ENCODE data around the gene CST7.

Gene CST7

DNA sequence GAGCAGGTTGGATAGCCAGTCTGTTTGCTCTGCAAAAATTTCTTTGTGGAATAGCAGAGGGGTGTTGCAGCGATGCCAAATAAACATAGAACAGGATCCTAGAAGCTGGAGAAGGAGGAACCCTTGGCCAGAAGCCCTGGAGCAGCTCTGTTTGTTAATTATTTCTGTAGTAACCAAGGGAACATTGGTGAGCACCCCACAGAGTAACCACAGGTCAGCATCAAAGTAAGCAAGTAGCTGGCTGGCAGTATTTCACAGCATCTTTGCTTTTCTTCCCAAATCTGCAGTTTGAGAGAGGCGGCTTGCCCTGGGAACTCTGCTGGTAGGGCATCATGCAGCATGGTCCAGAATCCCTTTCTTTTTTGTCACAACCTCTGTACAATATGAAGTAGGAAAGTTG lies 56.2 kb downstream of the CST7 start:
- Histone ChIP-seq H3K79me2 (ENCODE audit: control insufficient read depth, insufficient read depth, low read length, unreplicated experiment) (no peaks in the 10 kb centered on the region), H3K36me3 (ENCODE audit: insufficient read depth, low read length) (no peaks in the 10 kb centered on the region), H3K27me3 (ENCODE audit: insufficient read depth, low read length) (no peaks in the 10 kb centered on the region), H3K4me1 (ENCODE audit: control insufficient read depth, insufficient read depth, low read length, unreplicated experiment) (peaks cover 8% of the 10 kb centered on the region), H3K4me3 (ENCODE audit: low read depth, low read length) (no peak overlapping the region), H2AFZ (ENCODE audit: low read length, unreplicated experiment) (no peak overlapping the region), H3K27ac (ENCODE audit: low read depth, low read length) (no peak overlapping the region)

DNA sequence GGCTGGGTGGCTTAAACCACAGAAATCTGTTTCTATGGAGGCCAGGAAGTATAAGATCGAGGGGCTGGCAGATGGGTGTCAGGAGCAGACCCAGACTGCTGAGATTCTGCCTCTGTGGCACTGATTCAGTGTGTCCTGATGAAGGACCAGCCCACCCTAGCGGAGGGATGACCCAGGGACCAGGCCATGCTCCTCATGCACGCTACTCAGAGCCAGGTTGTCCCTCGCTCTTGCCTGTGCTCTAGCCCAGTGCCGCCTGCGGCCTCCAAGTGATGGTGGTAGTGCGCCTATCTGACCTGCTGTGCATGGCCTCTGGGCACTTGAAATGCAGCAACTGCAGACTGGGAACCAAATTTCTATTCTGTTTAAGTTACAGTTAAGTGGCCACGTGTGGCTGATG lies 56.6 kb downstream of the CST7 start:
- Histone ChIP-seq H3K27me3 (ENCODE audit: insufficient read depth, low read length) (no peaks in the 10 kb centered on the region), H3K4me1 (ENCODE audit: control insufficient read depth, insufficient read depth, low read length, unreplicated experiment) (peaks cover 3% of the 10 kb centered on the region), H2AFZ (ENCODE audit: low read length, unreplicated experiment) (no peak overlapping the region), H3K79me2 (ENCODE audit: control insufficient read depth, insufficient read depth, low read length, unreplicated experiment) (no peaks in the 10 kb centered on the region), H3K4me3 (ENCODE audit: low read depth, low read length) (no peak overlapping the region), H3K36me3 (ENCODE audit: insufficient read depth, low read length) (no peaks in the 10 kb centered on the region), H3K27ac (ENCODE audit: low read depth, low read length) (no peak overlapping the region)

GRCh38 chr20:25006431-25007167 lies 57.5 kb downstream of the CST7 start:
- H3K27me3 ChIP-seq (ENCODE audit: insufficient read depth, low read length), result no peaks in the 10 kb centered on the region
- H3K4me3 ChIP-seq (ENCODE audit: low read depth, low read length), result no peak overlapping the region
- H2AFZ ChIP-seq (ENCODE audit: low read length, unreplicated experiment), result no peak overlapping the region
- no peak overlapping the region for H3K27ac ChIP-seq (ENCODE audit: low read depth, low read length)
- no peaks in the 10 kb centered on the region for H3K36me3 ChIP-seq (ENCODE audit: insufficient read depth, low read length)
- H3K79me2 ChIP-seq (ENCODE audit: control insufficient read depth, insufficient read depth, low read length, unreplicated experiment), result no peaks in the 10 kb centered on the region
- no peaks in the 10 kb centered on the region for H3K4me1 ChIP-seq (ENCODE audit: control insufficient read depth, insufficient read depth, low read length, unreplicated experiment)

- H3K4me1 ChIP-seq (ENCODE audit: control insufficient read depth, insufficient read depth, low read length, unreplicated experiment), result no peaks in the 10 kb centered on the region
- H2AFZ ChIP-seq (ENCODE audit: low read length, unreplicated experiment), result no peak overlapping the region
- H3K27me3 ChIP-seq (ENCODE audit: insufficient read depth, low read length), result no peaks in the 10 kb centered on the region
- H3K4me3 ChIP-seq (ENCODE audit: low read depth, low read length), result no peak overlapping the region
- no peaks in the 10 kb centered on the region for H3K79me2 ChIP-seq (ENCODE audit: control insufficient read depth, insufficient read depth, low read length, unreplicated experiment)
- no peak overlapping the region for H3K27ac ChIP-seq (ENCODE audit: low read depth, low read length)
- no peaks in the 10 kb centered on the region for H3K36me3 ChIP-seq (ENCODE audit: insufficient read depth, low read length)
Observed at GRCh38 chr20:25007491-25008305, 58.6 kb downstream of the CST7 start.

- no peaks in the 10 kb centered on the region for H3K79me2 ChIP-seq (ENCODE audit: control insufficient read depth, insufficient read depth, low read length, unreplicated experiment)
- no peaks in the 10 kb centered on the region for H3K27me3 ChIP-seq (ENCODE audit: insufficient read depth, low read length)
- no peak overlapping the region for H3K4me3 ChIP-seq (ENCODE audit: low read depth, low read length)
- H2AFZ ChIP-seq (ENCODE audit: low read length, unreplicated experiment), result no peak overlapping the region
- no peak overlapping the region for H3K27ac ChIP-seq (ENCODE audit: low read depth, low read length)
- H3K36me3 ChIP-seq (ENCODE audit: insufficient read depth, low read length), result no peaks in the 10 kb centered on the region
- H3K4me1 ChIP-seq (ENCODE audit: control insufficient read depth, insufficient read depth, low read length, unreplicated experiment), result no peaks in the 10 kb centered on the region
Observed at GRCh38 chr20:25008388-25009217, 59.5 kb downstream of the CST7 start.

Data from ACC112 (cell line).